HL-60/S4 (cell line): ENCODE measurements around the gene SLC66A3.

ENCODE experiments used
- in situ Hi-C: fragments of 300-500 bp; cut with MboI; formaldehyde crosslinking; loops from 2 replicates; pipeline ENCODE4 v1.14.3; 2022; ENCODE audit warnings: low sequenced_read_pairs

The SLC66A3 gene

DNA sequence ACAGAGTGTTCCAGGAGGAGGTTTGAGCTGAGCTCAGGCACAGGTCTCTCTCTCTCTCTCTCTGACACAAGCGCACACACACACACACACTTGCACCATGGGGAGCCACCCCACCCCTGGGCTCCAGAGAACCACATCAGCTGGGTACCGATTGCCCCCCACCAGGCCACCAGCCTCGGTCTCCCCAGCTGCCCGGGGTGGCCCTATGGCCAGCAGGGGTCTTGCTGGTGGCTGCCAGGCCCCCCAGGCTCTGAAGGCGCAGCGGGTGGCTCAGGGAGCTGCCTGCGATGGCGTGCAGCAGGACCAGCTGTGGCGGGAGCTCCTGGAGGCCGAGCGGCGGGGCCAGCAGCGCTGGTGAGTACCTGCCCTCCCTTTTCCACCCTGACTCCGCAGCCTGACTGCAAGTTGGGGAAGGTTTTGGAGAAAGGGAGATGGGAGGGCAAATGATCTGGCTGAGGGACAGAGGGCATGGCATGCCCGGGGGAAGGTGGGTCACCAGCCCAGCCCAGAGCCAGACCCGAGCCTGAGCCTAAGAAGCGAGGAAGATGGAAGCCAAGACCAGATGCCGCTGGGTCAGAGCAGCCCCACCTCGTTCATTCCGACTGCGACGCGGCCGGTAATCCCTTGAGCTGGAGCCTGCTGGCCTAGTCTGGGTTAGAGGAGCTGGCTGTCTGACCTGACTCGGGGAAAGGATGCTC, 21.9 kb upstream of the SLC66A3 start:
- in situ Hi-C loops, result loop anchor here (10.0 to 25.0 kb wide), 2 partner anchors 281 to 454 kb away; no protein-coding TSS in a partner anchor

DNA sequence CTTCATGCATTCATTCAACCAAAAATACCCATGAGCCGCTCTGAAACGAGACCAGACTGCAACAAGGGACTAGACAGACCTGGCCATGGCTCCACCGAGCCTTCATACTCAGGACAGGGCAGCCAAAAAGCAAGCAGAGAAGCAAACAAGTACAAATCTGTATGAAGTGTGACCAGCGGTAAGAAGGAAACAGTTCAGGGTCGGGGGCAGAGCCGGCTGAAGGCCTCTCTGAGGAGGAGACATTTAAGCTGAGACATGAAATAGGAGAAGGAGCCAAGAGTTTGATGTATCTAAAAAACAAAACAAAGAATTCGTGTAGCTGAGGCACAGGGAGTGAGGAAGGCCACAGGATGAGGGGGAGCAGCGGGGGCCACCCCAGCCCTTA, 21.3 kb upstream of the SLC66A3 start:
- in situ Hi-C loops, result loop anchor here (10.0 to 25.0 kb wide), 2 partner anchors 281 to 453 kb away; no protein-coding TSS in a partner anchor

DNA sequence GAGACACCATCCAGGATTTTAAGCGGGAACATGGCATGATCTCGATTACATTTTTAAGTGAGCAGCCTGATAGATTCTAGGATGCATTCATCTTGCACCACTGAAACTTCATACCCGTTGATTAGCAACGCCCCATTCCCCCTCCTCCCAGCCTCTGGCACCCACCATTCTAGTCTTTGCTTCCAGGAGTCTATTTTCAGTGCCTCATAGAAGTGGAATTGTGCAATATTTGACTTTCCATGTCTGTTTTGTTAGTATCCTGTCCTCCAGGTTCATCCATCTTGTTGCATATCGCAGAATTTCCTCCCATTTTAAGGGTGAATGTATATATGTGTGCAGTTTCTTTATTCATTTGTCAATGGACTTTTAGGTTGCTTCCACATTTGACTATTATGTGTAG, 20.9 kb upstream of the SLC66A3 start:
- in situ Hi-C loops, result loop anchor here (10.0 to 25.0 kb wide), 2 partner anchors 280 to 453 kb away; no protein-coding TSS in a partner anchor

DNA sequence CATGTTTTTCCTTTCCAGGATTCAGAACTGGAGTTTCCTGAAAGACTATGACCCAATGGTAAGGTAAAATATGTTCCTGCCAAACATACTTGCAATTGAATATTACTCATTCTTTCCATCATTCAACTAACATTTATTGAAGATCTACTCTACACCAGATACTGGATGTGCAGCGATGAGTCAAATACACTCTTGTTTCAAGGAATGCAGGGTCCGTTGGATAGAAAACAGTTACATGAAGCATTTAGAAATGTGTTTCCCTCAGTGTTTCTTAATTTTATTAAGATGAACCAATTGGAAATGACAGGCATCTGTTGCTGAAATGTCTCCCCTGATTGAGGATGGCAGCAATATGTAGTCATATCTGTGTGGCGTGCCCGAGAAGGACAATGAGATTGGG, 14.8 kb upstream of the SLC66A3 start:
- in situ Hi-C loops, result loop anchor here (10.0 to 25.0 kb wide), 2 partner anchors 254 to 447 kb away; no protein-coding TSS in a partner anchor

DNA sequence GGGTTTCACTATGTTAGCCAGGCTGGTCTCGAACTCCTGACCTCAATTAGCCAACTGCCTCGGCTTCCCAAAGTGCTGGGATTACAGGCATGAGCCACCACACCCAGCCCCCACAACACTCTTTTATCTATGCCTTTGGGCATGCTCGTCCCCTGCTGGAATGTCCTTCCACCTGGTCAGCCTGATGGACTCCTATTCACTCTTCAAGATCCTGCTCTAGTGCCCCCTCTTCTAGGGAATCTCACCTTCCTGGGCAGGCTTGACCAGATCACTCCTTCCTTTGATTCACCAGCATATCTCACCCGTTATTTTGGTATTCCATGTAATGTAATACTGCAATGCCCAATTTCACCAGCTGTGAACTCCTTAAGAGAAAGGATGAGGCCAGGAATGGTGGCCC, 13.9 kb upstream of the SLC66A3 start:
- in situ Hi-C loops, result loop anchor here (10.0 to 25.0 kb wide), 2 partner anchors 253 to 446 kb away; no protein-coding TSS in a partner anchor

DNA sequence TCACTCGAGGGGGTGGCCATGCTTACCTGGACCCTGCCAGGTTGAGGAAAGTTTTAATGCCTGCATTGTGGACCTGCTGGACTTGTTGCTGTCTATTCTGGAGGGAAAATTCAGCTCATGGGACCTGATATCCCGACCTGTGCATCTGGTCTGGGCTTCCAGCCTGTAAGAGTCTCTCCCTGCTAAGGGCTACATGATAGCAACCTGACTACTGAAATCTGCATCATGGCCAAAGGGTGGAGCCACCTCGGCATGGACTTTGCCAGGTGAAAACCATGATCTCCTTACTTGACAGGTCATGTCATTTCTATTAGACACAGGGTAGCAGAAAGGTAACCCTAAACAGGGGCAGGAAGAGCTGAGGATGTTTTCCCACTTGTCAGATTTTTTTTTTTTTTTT, 12.9 kb upstream of the SLC66A3 start:
- in situ Hi-C loops, result loop anchor here (10.0 to 25.0 kb wide), 2 partner anchors 252 to 445 kb away; no protein-coding TSS in a partner anchor

DNA sequence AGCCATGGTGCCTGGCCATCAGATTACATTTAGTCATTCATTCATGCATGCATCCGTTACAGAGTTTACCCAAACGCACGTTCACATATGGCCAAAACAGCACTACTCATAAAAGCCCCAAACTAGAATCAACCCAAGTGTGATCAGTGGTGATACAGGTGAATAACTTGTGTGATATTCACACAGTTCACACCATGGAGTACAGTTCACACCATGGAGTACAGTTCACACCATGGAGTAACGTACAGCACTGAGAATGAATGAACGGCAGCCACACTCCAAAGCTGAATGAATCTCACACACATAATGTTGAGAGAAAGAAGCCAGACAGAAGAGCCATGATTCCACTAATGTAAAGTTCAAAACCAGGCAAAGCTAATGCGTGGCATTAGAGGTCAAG, 12.3 kb upstream of the SLC66A3 start:
- in situ Hi-C loops, result loop anchor here (10.0 to 25.0 kb wide), 2 partner anchors 252 to 444 kb away; no protein-coding TSS in a partner anchor

DNA sequence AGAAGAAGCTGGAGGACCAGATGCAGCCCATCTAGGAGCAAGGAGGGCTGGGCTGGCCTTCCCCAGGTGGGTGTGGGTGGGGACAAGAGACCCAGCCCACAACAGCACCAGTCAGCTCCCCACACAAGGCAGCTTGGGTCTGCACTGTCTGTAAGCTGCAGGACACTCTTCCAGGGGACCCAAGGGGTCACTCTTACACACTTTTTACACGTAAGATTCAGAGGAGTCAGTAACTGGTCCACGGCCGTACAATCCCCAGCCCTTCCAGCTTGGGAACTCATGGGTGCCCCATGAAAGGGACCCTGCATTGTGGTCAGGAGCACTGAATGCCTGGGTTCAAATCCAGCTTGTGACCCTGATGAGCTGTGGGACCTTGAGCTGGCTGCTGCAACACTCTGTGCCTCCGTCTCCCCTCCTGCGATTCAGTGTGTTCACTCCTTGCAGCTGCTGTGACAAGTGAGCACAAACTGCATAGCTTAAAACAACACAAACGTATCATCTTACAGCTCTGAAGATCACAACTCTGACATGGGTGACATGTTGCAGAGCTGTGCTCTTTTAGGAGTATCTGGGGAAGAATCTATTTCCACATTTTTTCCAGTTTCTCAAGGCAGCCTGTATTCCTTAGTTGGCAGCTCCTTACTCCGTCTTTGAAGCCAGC, 11.1 kb upstream of the SLC66A3 start:
- in situ Hi-C loops, result loop anchor here (10.0 to 25.0 kb wide), 2 partner anchors 251 to 443 kb away; no protein-coding TSS in a partner anchor

DNA sequence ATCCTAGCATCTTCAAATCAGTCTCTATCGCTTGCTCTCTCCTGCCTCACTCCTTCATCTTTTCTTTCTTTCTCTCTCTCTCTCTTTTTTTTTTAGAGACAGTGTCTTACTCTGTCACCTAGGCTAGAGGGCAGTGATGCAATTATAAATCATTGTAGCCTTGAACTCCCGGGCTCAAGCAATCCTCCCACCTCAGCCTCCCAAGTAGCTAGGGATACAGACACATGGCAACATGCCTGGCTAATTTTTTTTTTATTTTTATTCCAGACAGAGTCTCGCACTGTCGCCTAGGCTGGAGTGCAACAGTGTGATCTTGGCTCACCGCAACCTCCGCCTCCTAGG, 10.6 kb upstream of the SLC66A3 start:
- in situ Hi-C loops, result loop anchor here (10.0 to 25.0 kb wide), 2 partner anchors 250 to 443 kb away; no protein-coding TSS in a partner anchor

DNA sequence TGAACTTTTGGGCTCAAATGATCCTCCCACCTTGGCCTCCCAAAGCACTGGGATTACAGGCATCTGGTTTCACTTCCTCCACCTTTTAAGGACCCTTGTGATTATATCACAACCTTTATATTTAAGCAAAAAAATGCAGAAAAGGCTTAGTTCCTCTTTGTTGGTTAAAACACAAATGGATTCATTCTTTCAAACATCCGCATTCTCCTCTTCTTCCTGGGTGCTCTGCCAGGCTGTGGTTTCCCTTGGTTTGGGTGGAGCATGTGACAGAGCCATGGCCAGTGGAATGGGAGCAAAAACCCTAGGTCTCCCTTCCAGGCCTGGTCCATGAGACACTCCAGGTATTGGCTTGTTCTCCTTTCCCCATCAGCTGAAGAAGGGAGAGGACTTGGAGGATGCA, 9.9 kb upstream of the SLC66A3 start:
- in situ Hi-C loops, result loop anchor here (10.0 to 25.0 kb wide), 2 partner anchors 249 to 442 kb away; no protein-coding TSS in a partner anchor

DNA sequence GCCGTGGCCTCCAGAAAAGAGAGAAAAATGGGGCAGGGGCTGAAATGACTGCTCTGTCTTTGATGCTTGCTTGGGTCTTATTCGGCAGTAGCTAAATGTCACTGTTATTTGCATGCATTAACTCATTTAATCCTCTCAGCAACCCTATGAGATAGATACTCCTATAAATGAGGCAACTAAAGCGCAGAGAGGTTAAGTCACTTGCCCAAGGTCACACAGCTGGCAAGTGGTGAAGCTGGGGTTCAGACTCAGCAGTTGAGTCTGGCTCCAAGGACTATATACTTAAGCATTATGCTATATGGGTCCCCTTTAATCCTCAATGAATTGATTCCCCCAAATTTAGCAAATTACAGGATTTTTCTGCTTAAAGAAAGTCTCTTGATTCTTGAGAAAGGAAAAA, 9.2 kb upstream of the SLC66A3 start:
- in situ Hi-C loops, result loop anchor here (10.0 to 25.0 kb wide), 2 partner anchors 249 to 441 kb away; no protein-coding TSS in a partner anchor

DNA sequence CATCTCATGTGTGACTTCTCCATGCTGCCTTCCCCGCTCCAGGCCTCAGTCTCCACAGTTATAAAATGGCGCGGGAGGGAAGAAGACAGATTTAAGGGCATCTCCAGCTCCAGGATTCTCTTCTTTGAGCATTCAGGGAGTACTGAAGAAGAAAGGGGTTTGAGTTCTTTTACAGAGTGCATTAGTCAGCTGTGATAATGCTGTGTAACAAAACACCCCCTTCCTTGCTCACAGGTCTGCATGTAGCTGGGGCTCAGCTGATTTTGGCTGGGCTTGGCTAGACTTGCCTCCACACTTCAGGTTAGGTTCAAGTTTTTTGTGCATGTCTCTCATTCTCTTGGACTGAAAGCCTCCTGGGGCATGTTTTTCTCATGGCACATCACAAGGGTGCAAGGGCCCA, 8.0 kb upstream of the SLC66A3 start:
- in situ Hi-C loops, result loop anchor here (10.0 to 25.0 kb wide), 2 partner anchors 248 to 440 kb away; no protein-coding TSS in a partner anchor

DNA sequence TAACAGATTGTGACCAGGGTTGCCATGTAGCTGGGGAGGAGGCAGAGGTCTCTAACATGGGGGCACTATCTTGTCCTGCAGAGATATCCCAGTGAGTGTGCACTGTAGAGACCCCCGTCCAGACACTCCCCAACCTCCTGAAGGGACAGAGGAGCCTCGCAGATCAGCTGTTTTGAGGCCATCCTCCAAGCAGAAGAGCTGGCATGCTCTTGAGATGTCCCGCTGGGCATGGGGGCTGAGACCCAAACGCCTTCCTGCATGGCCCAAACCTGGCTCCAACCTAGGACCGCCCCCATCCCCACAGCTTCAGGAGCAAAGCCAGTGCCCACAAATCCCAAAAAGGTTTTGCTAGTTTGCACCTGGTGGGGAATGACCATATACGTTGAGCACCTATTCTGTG, 2.7 kb upstream of the SLC66A3 start:
- in situ Hi-C loops, result no loop called here

DNA sequence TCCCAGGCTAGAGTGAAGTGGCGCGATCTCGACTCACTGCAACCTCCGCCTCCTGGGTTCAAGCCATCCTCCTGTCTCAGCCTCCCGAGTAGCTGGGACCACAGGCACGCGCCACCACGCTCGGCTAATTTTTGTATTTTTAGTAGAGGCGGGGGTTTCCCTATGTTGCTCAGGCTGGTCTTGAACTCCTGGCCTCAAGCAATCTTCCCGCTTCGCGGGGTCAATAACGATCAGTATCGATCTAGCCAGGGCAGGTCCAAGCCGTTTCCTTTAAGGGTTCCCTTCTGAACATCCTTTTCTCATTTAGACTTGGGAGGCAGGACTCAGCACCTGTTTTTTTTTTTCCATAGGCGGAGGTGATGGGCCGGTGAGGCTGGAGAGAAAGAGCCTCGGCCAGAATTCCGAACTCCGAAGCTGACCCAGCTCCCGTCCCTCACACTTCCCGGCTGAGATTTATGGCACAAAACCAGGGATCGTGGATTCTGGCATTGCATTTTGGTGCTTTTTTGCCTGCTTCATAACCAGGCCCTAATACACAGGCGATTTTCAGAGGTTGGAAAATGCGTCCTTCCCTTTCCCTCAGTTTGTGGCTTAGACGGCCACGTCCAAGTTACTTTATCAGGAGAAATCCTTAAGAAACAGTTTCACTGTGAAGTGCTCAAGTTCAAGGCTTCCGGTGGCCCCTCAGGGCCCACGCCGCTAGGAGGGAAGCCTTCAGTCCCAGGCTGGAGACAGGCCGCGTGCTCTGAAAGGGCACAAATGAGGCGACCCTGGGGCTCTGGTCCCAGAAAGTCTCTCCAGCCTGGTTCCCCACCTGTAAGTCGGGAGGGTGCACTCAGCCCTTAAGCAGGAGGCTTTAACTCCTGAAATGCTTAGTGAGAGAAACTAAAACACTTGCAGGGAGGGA, 998 bp upstream of the SLC66A3 start:
- in situ Hi-C loops, result no loop called here

DNA sequence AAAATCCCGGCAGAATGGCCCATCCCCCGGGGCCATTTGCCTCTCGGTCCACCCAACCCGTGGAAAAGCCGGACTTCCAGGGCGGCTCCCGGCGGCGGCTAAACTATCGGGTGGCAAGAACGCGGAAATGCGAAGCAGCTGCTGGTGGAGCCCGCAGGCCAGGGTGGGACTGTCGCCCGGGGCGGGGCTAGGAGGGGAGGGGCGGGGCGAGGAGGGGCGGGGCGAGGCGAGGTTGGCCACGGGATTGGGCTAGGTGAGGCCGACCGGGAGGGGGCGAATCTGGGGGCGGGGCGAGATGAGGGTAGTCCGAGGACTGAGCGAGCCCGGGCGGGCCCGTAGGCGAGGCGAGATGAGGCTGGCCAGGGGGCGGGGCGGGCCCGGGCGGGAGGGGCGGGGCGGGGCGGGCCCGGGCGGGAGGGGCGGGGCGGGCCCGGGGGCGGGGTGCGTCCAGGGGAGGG, 315 bp upstream of the SLC66A3 start:
- in situ Hi-C loops, result no loop called here

DNA sequence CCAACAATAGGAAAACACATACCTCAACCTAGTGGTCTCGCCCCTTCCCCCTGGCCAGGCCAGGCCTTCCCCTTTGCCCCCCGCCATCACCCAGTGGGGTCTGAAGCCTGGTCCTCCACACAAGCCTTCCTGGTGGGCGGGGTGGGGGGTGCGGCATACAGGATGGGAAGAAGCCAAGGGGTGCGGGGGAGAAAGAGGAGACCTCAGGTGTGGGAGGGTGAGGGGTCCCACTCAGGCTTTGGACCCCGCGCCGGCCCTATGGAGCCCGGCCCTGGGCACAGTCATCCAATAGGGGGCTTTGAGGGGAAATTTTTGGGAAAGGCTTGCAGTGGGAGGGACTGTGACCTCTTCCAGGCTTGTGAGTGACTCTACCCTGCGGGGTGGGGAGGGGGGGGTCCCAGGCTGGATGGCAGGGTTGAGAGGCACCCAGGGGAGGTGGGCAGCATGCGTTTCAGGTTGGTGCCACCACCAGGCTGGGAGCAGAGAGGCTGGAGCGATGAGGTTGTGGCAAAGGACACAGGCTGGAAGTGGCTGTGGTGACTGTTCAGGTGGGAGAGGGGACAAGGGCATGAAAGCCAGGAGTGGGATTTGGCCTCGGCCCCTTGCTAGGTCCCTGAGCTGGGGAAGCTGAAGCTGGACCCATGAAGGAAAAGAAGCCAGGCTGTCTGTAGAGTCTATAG, 1.3 kb downstream of the SLC66A3 start:
- in situ Hi-C loops, result no loop called here

DNA sequence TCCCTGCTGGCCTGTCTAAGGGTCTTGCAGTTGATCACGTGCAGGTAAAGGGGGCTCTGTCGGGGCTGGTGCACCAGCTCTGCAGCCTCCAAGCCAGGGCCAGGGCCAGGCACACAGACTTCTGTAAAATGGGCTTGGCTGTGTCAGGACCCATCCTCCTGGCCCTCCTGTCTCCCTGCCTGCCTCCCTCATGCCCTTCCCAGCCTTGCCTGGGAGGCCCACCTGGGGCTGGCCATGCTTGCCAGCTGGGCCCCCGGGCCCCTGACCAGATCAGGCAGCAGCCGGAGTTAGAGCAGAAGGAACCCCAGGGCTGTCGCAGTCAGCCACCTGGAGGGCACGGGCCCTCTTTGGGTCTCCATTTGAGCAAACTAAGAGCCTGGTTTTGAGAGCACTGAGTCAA, 2.0 kb downstream of the SLC66A3 start:
- in situ Hi-C loops, result no loop called here

DNA sequence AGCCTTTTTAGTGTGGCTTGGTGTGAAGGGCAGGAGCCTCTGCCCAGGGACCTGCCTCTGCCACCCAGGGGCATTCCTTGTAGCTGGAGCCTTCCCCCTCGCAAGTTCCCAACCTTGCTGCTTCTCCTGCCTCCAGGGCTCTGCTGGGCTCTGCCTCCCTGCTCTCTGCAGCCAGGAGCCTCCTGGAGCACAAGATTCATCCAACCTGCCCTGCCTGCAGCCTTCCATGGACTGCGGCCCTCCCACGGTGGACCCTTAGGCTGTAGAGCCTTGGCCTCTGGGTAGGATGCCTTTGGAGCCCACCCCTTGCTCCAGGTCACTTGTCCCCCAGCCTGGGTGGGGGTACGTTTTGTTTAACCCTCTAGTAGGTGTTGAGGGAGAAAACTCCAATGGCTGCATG, 2.5 kb downstream of the SLC66A3 start:
- in situ Hi-C loops, result no loop called here

DNA sequence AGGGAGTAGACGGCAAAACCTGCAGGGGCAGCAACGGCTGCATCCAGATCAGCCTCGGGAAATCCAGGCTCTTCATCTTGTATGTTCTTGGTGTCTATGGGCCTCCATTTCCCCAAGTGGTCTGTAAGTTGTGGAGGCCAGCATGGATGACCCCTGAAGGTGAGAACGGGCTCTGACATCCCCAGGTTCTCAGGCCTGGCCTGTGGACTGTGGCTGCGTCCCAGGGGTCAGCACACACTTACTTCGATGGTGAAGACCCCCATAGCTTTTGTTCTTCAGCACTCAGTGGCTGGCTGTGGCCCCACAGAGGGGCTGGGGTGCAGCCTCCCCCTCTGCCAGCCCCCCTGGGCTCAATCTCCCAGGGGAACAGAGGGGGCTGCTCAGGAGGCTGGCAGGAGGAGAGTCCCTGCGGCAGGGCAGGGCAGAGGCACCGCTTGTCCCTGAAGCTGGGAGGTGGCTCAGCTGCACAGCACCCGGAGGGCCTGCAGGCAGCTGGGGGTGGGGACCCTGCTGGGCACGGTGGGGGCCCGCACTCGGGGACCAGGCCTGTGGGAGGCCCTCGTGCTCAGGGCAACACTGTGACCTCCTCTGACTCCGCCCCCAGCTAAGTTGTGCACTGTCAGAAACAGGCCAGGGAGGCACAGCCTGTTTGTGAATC, 3.8 kb downstream of the SLC66A3 start:
- in situ Hi-C loops, result no loop called here
